SK-N-SH (cell line): ENCODE measurements around the gene GLCCI1. TPM values are rescaled to one million over a fixed set of nuclear protein-coding genes. Genes with fewer than 3 reads are reported as not detected.

Experiments
- CTCF ChIA-PET: fragments of 300-600, 350-600 bp; formaldehyde crosslinking; extraction: SDS; loops from one replicate; lab custom pipeline; 2021; lab: Yijun Ruan, JAX
- POLR2A ChIA-PET: fragments of 350-600 bp; sonication (Branson Sonifier 250); formaldehyde crosslinking; extraction: SDS; loops from one replicate; lab custom pipeline; 2020; ENCODE audit warnings: antibody characterized with exemption, inconsistent platforms; lab: Yijun Ruan, JAX
- DNase-seq: peaks from one replicate; pipeline ENCODE4 v3.0.0; 2012
- H2AFZ ChIP-seq: fragments of 200-600 bp; sonication (generic); 2 replicates; pipeline ENCODE4 v1.8.1; 2016; ENCODE audit warnings: antibody characterized with exemption, mild to moderate bottlenecking, low read depth
- H3F3A ChIP-seq: fragments of 200-600 bp; sonication (generic); replicated peaks from 2 replicates; pipeline ENCODE3; 2016; ENCODE audit warnings: antibody characterized with exemption, mild to moderate bottlenecking; ENCODE audit not compliant: insufficient read depth
- H3K27ac ChIP-seq, 2 experiments: fragments of 200-500 bp in 1 of 2; fragments of 200-600 bp in 1 of 2; sonication (Bioruptor generic) in 1 of 2; sonication (generic), shearing (Covaris generic) in 1 of 2; 2 replicates each; pipeline versions ENCODE4 v1.5.1 to v1.6.1; 2014 to 2016; ENCODE audit warnings: low read depth in 2 of 2, inconsistent platforms in 1 of 2, low read length in 1 of 2, mild to moderate bottlenecking in 1 of 2, mixed read lengths in 1 of 2
- H3K27me3 ChIP-seq: fragments of 200-600 bp; sonication (generic), shearing (Covaris generic); 2 replicates; pipeline ENCODE4 v1.6.1; 2016; ENCODE audit warnings: mixed run types; ENCODE audit not compliant: insufficient read depth
- H3K36me3 ChIP-seq, 2 experiments: fragments of 200-500 bp in 1 of 2; fragments of 200-600 bp in 1 of 2; sonication (Bioruptor generic) in 1 of 2; sonication (generic) in 1 of 2; replicated peaks in 1 of 2; 2 replicates each; pipeline versions ENCODE3 to v1.5.1; 2014 to 2016; ENCODE audit warnings: low read length in 1 of 2, mild to moderate bottlenecking in 1 of 2; ENCODE audit not compliant: insufficient read depth in 2 of 2, control insufficient read depth in 1 of 2
- H3K4me1 ChIP-seq, 2 experiments: fragments of 200-500 bp in 1 of 2; fragments of 200-600 bp in 1 of 2; sonication (Bioruptor generic) in 1 of 2; sonication (generic), shearing (Covaris generic) in 1 of 2; 2 replicates each; pipeline versions ENCODE4 v1.5.1 to v1.6.1; 2014 to 2016; ENCODE audit warnings: low read depth in 1 of 2, low read length in 1 of 2, mixed run types in 1 of 2; ENCODE audit not compliant: insufficient read depth in 2 of 2, control insufficient read depth in 1 of 2
- H3K4me2 ChIP-seq: fragments of 200-600 bp; sonication (generic), shearing (Covaris generic); 2 replicates; pipeline ENCODE4 v1.6.1; 2017; ENCODE audit warnings: mixed run types
- H3K4me3 ChIP-seq, 2 experiments: fragments of 200-500 bp in 1 of 2; fragments of 200-600 bp in 1 of 2; sonication (Bioruptor generic) in 1 of 2; sonication (generic), shearing (Covaris generic) in 1 of 2; 2 replicates each; pipeline versions ENCODE4 v1.5.1 to v1.8.1; 2014 to 2016; ENCODE audit warnings: low read depth in 2 of 2, inconsistent platforms in 1 of 2, low read length in 1 of 2, mild to moderate bottlenecking in 1 of 2, mixed read lengths in 1 of 2, moderate library complexity in 1 of 2
- H3K79me2 ChIP-seq: fragments of 200-600 bp; sonication (generic); 2 replicates; pipeline ENCODE4 v1.8.1; 2017; ENCODE audit warnings: mild to moderate bottlenecking; ENCODE audit not compliant: insufficient read depth
- H3K9ac ChIP-seq: fragments of 200-600 bp; sonication (generic); 2 replicates; pipeline ENCODE4 v1.6.1; 2017; ENCODE audit warnings: mixed run types
- H3K9me2 ChIP-seq: fragments of 200-600 bp; sonication (generic); 2 replicates; pipeline ENCODE4 v1.6.1; 2017; ENCODE audit warnings: mixed run types
- H3K9me3 ChIP-seq: fragments of 200-600 bp; sonication (generic); 2 replicates; pipeline ENCODE4 v1.6.1; 2017; ENCODE audit warnings: mixed run types, mild to moderate bottlenecking, moderate library complexity
- H4K20me1 ChIP-seq: fragments of 200-600 bp; sonication (generic); 2 replicates; pipeline ENCODE4 v1.6.1; 2017; ENCODE audit warnings: mild to moderate bottlenecking, mixed run types; ENCODE audit not compliant: insufficient read depth
- ELF1 ChIP-seq: IDR thresholded peaks from 2 replicates; pipeline ENCODE4 v1.4.0; 2012
- EP300 ChIP-seq, 2 experiments: IDR thresholded peaks; 2 replicates each; pipeline versions ENCODE4 v1.4.0 to v1.6.1; 2012; ENCODE audit warnings: borderline replicate concordance in 1 of 2, low read depth in 1 of 2, low read length in 1 of 2
- EZH2phosphoT487 ChIP-seq: fragments of 200-600 bp; sonication (generic); IDR thresholded peaks from 2 replicates; pipeline ENCODE4 v1.6.1; 2017; ENCODE audit warnings: low read depth, mixed run types, mild to moderate bottlenecking, antibody characterized with exemption, moderate library complexity, borderline replicate concordance
- FOSL2 ChIP-seq: IDR thresholded peaks from 2 replicates; pipeline ENCODE4 v1.4.0; 2012; ENCODE audit warnings: low read depth, mild to moderate bottlenecking, moderate library complexity, borderline replicate concordance
- JUND ChIP-seq: IDR thresholded peaks from 2 replicates; pipeline ENCODE4 v1.4.0; 2012
- MEF2A ChIP-seq: IDR thresholded peaks from 2 replicates; pipeline ENCODE4 v1.4.0; 2012; ENCODE audit warnings: low read depth, borderline replicate concordance
- NFIC ChIP-seq: IDR thresholded peaks from 2 replicates; pipeline ENCODE4 v1.4.0; 2012; ENCODE audit warnings: borderline replicate concordance
- RAD21 ChIP-seq: IDR thresholded peaks from 2 replicates; pipeline ENCODE4 v1.6.1; 2012; ENCODE audit warnings: mild to moderate bottlenecking, low read length
- RCOR1 ChIP-seq: fragments of 150-350 bp; IDR thresholded peaks from 2 replicates; pipeline ENCODE4 v1.6.1; 2017; ENCODE audit warnings: antibody characterized with exemption, low read length
- RFX5 ChIP-seq: IDR thresholded peaks from 2 replicates; pipeline ENCODE4 v1.6.1; 2012; ENCODE audit warnings: mild to moderate bottlenecking, improper control_type of control experiment, low read length
- RXRA ChIP-seq: IDR thresholded peaks from 2 replicates; pipeline ENCODE4 v1.4.0; 2012; ENCODE audit warnings: low read depth, mild to moderate bottlenecking, borderline replicate concordance
- SMC3 ChIP-seq: IDR thresholded peaks from 2 replicates; pipeline ENCODE4 v1.6.1; 2012; ENCODE audit warnings: low read depth, low read length, improper control_type of control experiment
- TCF12 ChIP-seq: IDR thresholded peaks from 2 replicates; pipeline ENCODE4 v1.4.0; 2012
- TEAD4 ChIP-seq: IDR thresholded peaks from 2 replicates; pipeline ENCODE4 v1.4.0; 2012; ENCODE audit warnings: mild to moderate bottlenecking, borderline replicate concordance; ENCODE audit not compliant: insufficient read depth
- WGBS: methylation state at CpG from one replicate; pipeline ENCODE4 v1.1.6; 2017; ENCODE audit warnings: low lambda C conversion rate; 5-methylcytosine and 5-hydroxymethylcytosine counted together
- polyA plus RNA-seq, 3 experiments: library from polyadenylated mRNA; depleted of rRNA; stranded (reverse); fragments of >200 nt; gene quantifications; 2 replicates each; pipeline ENCODE4 v1.2.3, GENCODE V29; 2012
- TF ChIP-seq, protein P1 (sequence below): fragments of 150-350 bp; IDR thresholded peaks from 2 replicates; pipeline ENCODE4 v1.6.1; 2017; ENCODE audit warnings: antibody characterized with exemption, low read length, low read depth, borderline replicate concordance
- TF ChIP-seq, protein P2 (sequence below): fragments of 150-350 bp; IDR thresholded peaks from 2 replicates; pipeline ENCODE4 v1.6.1; 2016; ENCODE audit warnings: mild to moderate bottlenecking, low read depth, low read length
- TF ChIP-seq, protein P3 (sequence below): IDR thresholded peaks from 2 replicates; pipeline ENCODE4 v1.4.0; 2012; ENCODE audit warnings: low read depth, borderline replicate concordance
- TF ChIP-seq, protein P4 (sequence below): IDR thresholded peaks from 2 replicates; pipeline ENCODE4 v1.6.1; 2012; ENCODE audit warnings: mild to moderate bottlenecking, low read depth, low read length, moderate library complexity

GLCCI1 gene
- polyA plus RNA-seq, 1 of the 3 experiments (the other 2 are of a cell fraction), result 5.5 TPM

DNA sequence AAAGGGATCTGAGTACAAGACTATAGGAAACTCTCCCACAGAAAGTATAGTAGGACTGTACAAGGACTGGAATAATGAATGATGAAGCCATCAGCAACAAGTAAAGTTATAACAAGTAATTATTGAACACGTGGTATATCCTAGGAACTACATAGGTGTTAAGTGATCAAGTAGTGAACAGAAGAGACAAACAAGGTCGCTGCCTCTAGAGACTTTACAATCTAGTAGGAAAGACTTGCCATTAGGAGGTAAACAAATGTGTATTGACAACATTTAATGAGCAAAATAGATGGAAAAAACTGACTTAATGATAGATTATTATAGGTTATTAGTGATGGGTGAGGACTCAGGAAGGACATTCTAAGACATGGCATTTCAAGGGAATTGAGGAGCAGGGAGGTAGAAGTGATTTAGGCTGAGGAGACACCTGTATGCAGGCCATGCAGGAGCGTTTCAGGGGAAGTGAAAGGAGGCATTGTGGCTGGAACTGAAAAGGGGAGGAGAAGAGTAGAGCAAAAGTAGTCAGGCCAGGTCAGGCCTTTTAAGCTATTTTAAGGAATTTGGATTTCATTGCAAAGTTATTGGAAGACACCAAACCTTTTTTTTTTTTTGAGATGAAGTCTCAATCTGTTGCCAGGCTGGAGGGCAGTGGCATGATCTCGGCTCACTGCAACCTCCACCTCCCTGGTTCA, 8.5 kb upstream of the GLCCI1 start:
- Histone ChIP-seq H4K20me1 (no peaks in the 10 kb centered on the region), H3K79me2 (no peaks in the 10 kb centered on the region), H3K4me1 (peaks cover 0 to 8% of the 10 kb centered on the region in 2 experiments; a peak in 3 of 4 replicates), H3K9ac (no peak overlapping the region), H3K4me3 (no peak overlapping the region), H3F3A (no peaks in the 10 kb centered on the region), H3K36me3 (no peaks in the 10 kb centered on the region), H3K9me2 (no peaks in the 10 kb centered on the region), H3K27ac (no peak overlapping the region), H3K4me2 (no peak overlapping the region), H3K27me3 (no peaks in the 10 kb centered on the region), H3K9me3 (no peaks in the 10 kb centered on the region), H2AFZ (no peak overlapping the region)
- CTCF ChIA-PET, result interaction anchor here (0.6 to 1.0 kb wide), 2 partner anchors 16 to 262 kb away, joined by 3 to 4 read pairs; no protein-coding TSS in a partner anchor
- DNase-seq, result no peak
- POLR2A ChIA-PET, result no interaction called here
- WGBS, result 55% methylated on average over 4 of the region's 4 CpGs
- TF ChIP-seq, protein P1, sequence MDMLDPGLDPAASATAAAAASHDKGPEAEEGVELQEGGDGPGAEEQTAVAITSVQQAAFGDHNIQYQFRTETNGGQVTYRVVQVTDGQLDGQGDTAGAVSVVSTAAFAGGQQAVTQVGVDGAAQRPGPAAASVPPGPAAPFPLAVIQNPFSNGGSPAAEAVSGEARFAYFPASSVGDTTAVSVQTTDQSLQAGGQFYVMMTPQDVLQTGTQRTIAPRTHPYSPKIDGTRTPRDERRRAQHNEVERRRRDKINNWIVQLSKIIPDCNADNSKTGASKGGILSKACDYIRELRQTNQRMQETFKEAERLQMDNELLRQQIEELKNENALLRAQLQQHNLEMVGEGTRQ, result no peak
- TF ChIP-seq EZH2phosphoT487 (no peak), TCF12 (no peak), RXRA (no peak), MEF2A (no peak), SMC3 (no peak), JUND (no peak), ELF1 (no peak), RCOR1 (no peak), RAD21 (no peak), NFIC (no peak)
- TF ChIP-seq, protein P2, sequence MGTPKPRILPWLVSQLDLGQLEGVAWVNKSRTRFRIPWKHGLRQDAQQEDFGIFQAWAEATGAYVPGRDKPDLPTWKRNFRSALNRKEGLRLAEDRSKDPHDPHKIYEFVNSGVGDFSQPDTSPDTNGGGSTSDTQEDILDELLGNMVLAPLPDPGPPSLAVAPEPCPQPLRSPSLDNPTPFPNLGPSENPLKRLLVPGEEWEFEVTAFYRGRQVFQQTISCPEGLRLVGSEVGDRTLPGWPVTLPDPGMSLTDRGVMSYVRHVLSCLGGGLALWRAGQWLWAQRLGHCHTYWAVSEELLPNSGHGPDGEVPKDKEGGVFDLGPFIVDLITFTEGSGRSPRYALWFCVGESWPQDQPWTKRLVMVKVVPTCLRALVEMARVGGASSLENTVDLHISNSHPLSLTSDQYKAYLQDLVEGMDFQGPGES, result no peak
- TF ChIP-seq, protein P3, sequence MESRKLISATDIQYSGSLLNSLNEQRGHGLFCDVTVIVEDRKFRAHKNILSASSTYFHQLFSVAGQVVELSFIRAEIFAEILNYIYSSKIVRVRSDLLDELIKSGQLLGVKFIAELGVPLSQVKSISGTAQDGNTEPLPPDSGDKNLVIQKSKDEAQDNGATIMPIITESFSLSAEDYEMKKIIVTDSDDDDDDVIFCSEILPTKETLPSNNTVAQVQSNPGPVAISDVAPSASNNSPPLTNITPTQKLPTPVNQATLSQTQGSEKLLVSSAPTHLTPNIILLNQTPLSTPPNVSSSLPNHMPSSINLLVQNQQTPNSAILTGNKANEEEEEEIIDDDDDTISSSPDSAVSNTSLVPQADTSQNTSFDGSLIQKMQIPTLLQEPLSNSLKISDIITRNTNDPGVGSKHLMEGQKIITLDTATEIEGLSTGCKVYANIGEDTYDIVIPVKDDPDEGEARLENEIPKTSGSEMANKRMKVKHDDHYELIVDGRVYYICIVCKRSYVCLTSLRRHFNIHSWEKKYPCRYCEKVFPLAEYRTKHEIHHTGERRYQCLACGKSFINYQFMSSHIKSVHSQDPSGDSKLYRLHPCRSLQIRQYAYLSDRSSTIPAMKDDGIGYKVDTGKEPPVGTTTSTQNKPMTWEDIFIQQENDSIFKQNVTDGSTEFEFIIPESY, result no peak

DNA sequence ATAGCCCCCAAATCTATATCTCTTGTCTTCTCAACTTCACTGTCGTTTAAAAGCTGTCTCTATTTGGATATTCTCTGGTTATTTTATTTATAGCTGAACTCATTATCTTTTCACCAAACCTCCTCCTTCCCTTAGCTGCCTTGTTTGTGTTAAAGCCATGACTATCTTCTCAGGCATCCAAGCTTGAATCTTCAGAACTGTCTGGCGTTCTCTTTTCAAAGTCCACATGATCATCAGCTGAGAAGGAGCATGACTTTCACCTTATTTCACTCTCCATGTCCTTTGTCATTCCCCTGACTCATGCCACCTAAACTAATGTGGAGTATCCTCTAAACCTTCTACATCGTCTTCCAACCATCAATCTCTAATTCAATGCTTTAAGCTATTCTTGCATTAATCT, 5.7 kb upstream of the GLCCI1 start:
- CTCF ChIA-PET, result interaction anchor here (0.7 to 0.9 kb wide), 6 partner anchors 9 to 353 kb away, joined by 3 read pairs; no protein-coding TSS in a partner anchor
- H3K36me3 ChIP-seq, result no peaks in the 10 kb centered on the region
- TF ChIP-seq RAD21, result no peak
- TF ChIP-seq FOSL2, result no peak
- TF ChIP-seq EP300 (IDR thresholded peaks at IDR 0.05; ENCODE audit: borderline replicate concordance in 1 of 2, low read depth in 1 of 2, low read length in 1 of 2), result no peak
- TF ChIP-seq, protein P4, sequence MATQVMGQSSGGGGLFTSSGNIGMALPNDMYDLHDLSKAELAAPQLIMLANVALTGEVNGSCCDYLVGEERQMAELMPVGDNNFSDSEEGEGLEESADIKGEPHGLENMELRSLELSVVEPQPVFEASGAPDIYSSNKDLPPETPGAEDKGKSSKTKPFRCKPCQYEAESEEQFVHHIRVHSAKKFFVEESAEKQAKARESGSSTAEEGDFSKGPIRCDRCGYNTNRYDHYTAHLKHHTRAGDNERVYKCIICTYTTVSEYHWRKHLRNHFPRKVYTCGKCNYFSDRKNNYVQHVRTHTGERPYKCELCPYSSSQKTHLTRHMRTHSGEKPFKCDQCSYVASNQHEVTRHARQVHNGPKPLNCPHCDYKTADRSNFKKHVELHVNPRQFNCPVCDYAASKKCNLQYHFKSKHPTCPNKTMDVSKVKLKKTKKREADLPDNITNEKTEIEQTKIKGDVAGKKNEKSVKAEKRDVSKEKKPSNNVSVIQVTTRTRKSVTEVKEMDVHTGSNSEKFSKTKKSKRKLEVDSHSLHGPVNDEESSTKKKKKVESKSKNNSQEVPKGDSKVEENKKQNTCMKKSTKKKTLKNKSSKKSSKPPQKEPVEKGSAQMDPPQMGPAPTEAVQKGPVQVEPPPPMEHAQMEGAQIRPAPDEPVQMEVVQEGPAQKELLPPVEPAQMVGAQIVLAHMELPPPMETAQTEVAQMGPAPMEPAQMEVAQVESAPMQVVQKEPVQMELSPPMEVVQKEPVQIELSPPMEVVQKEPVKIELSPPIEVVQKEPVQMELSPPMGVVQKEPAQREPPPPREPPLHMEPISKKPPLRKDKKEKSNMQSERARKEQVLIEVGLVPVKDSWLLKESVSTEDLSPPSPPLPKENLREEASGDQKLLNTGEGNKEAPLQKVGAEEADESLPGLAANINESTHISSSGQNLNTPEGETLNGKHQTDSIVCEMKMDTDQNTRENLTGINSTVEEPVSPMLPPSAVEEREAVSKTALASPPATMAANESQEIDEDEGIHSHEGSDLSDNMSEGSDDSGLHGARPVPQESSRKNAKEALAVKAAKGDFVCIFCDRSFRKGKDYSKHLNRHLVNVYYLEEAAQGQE, result no peak
- TF ChIP-seq SMC3, result no peak
- TF ChIP-seq TEAD4, result no peak
- TF ChIP-seq RCOR1, result no peak
- TF ChIP-seq RFX5, result no peak
- TF ChIP-seq, protein P1, result no peak

More for the DNA sequence above, 5.7 kb upstream of the GLCCI1 start:
- Histone ChIP-seq H3K4me3 (no peak overlapping the region), H3K27ac (no peak overlapping the region), H3K9me3 (no peaks in the 10 kb centered on the region), H3K9ac (no peak overlapping the region), H4K20me1 (no peaks in the 10 kb centered on the region), H3K79me2 (no peaks in the 10 kb centered on the region), H3K4me1 (peaks cover 0 to 23% of the 10 kb centered on the region in 2 experiments; a peak in 2 of 4 replicates), H3F3A (no peaks in the 10 kb centered on the region), H3K27me3 (no peaks in the 10 kb centered on the region), H3K4me2 (no peak overlapping the region), H3K9me2 (no peaks in the 10 kb centered on the region), H2AFZ (no peak overlapping the region)
- no peak for DNase-seq
- 68% methylated on average over 3 of the region's 3 CpGs for WGBS
- POLR2A ChIA-PET, result interaction anchor here (1.1 kb wide), 1 partner anchor 266 kb away, joined by 3 read pairs; no protein-coding TSS in a partner anchor
